Muscle layer of duodenum (tissue), 2 donors: ENCODE data around the gene URB1.
"Not testable (repeated sequence)": the region's sequence is repeated elsewhere in the genome, so short reads cannot be mapped to it uniquely, and the experiment has no call there.

Experiments used
- H3K27ac ChIP-seq: one replicate; pipeline ENCODE4 v1.7.0; 2013; ENCODE audit warnings: mild to moderate bottlenecking, low read length
- H3K27me3 ChIP-seq: one replicate; pipeline ENCODE4 v1.7.0; 2013; ENCODE audit warnings: low read depth, mild to moderate bottlenecking, control low read depth, low read length
- H3K36me3 ChIP-seq, 2 donors: one replicate each; pipeline ENCODE4 v1.7.0; 2013; ENCODE audit warnings: low read length in 2 of 2, control low read depth in 1 of 2, mild to moderate bottlenecking in 1 of 2; ENCODE audit not compliant: insufficient read depth in 2 of 2, control insufficient read depth in 1 of 2
- H3K4me1 ChIP-seq, 2 donors: one replicate each; pipeline ENCODE4 v1.7.0; 2013; ENCODE audit warnings: low read length in 2 of 2, mild to moderate bottlenecking in 2 of 2, control low read depth in 1 of 2, moderate library complexity in 1 of 2; ENCODE audit not compliant: insufficient read depth in 2 of 2, control insufficient read depth in 1 of 2
- H3K4me3 ChIP-seq, 2 donors: one replicate each; pipeline ENCODE4 v1.7.0; 2013; ENCODE audit warnings: low read length in 2 of 2, low read depth in 1 of 2, mild to moderate bottlenecking in 1 of 2
- H3K9me3 ChIP-seq, 2 donors: one replicate each; pipeline ENCODE4 v1.7.0; 2013; ENCODE audit warnings: low read length in 2 of 2, control low read depth in 1 of 2, mild to moderate bottlenecking in 1 of 2; ENCODE audit not compliant: control insufficient read depth in 1 of 2
- donor health status: healthy.

The URB1 gene

DNA sequence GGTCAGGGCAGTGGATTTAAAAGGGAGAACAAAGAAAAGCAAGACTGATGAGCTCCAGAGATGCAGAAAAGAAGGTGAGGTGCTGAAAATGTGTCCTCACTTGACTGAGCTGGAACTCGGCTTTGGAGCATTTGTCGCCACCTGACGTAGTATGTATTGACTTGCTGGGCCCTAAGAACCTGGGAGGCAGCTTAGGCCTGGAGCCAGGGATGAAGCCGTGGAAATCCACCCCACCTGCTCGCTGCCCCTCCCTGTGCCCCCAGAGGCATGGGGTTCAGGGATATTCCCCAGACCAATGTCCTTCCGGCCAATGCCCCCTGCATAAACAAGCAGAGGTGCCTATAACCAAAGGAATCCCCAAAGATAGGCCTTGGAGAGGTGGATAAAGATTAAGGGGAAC is 79.8 kb downstream of the URB1 start:
- Histone ChIP-seq H3K27ac (no peak overlapping the region), H3K9me3 (no peaks in the 10 kb centered on the region), H3K4me3 (no peak overlapping the region), H3K27me3 (no peaks in the 10 kb centered on the region), H3K36me3 (peaks cover 37 to 49% of the 10 kb centered on the region in 2 donors), H3K4me1 (no peaks in the 10 kb centered on the region)

DNA sequence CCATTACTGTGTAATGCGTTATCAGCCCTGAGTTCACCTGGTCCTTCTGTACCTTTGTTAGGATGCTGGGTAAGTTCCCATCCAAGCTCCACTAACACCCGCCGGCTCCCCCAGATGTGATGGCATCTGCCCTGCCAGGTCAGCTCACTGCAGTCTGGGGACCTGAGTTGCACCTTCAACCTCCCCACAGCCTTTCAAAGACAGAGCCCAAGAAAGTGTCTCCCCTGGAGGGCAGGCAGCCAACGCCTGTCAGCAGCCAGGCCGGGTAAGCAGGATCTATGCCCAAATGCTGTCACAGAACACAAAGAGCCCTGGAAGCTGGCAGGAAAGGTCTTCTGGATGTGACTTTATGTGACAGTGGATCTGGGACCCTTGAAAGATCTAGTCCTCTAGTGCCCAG is 80.5 kb downstream of the URB1 start:
- H3K36me3 ChIP-seq: peaks cover 32 to 43% of the 10 kb centered on the region in 2 donors
- H3K4me1 ChIP-seq: no peaks in the 10 kb centered on the region
- no peaks in the 10 kb centered on the region for H3K27me3 ChIP-seq
- H3K27ac ChIP-seq: no peak overlapping the region
- no peak overlapping the region for H3K4me3 ChIP-seq
- H3K9me3 ChIP-seq: no peaks in the 10 kb centered on the region

GRCh38 chr21:32311621-32312020 is 81.2 kb downstream of the URB1 start:
- no peaks in the 10 kb centered on the region for H3K4me1 ChIP-seq
- no peaks in the 10 kb centered on the region for H3K27me3 ChIP-seq
- no peak overlapping the region for H3K4me3 ChIP-seq
- H3K36me3 ChIP-seq: peaks cover 24 to 36% of the 10 kb centered on the region in 2 donors
- no peak overlapping the region for H3K27ac ChIP-seq
- no peaks in the 10 kb centered on the region for H3K9me3 ChIP-seq

DNA sequence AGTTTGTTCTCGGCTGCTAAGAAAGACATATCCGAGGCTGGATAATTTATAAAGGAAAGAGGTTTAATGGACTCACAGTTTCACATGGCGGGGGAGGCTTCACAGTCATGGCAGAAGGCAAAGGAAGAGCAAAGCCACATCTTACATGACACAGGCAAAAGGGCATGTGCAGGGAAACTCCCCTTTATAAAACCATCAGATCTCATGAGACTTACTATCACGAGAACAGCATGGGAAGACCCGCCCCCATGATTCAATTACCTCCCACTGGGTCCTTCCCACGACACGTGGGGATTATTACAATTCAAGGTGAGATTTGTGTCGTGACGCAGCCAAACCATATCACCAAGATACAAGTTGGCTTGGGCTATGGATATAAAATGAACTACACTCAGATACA is 81.8 kb downstream of the URB1 start:
- not testable (repeated sequence) for H3K27ac ChIP-seq, H3K4me3 ChIP-seq, H3K4me1 ChIP-seq, H3K27me3 ChIP-seq, H3K9me3 ChIP-seq
- H3K36me3 ChIP-seq: peaks cover 18 to 29% of the 10 kb centered on the region in 2 donors

- Histone ChIP-seq H3K27me3 (no peaks in the 10 kb centered on the region), H3K27ac (no peak overlapping the region), H3K4me3 (no peak overlapping the region), H3K36me3 (peaks cover 16 to 21% of the 10 kb centered on the region in 2 donors), H3K4me1 (no peaks in the 10 kb centered on the region), H3K9me3 (no peaks in the 10 kb centered on the region)
These were observed 82.8 kb downstream of the URB1 start for GRCh38 chr21:32309906-32310460.

- no peaks in the 10 kb centered on the region for H3K4me1 ChIP-seq
- no peaks in the 10 kb centered on the region for H3K27me3 ChIP-seq
- peaks cover 10 to 13% of the 10 kb centered on the region in 2 donors for H3K36me3 ChIP-seq
- H3K4me3 ChIP-seq: no peak overlapping the region
- H3K9me3 ChIP-seq: no peaks in the 10 kb centered on the region
- H3K27ac ChIP-seq: no peak overlapping the region
These were observed 84.1 kb downstream of the URB1 start for GRCh38 chr21:32308696-32309095.

- H3K4me3 ChIP-seq: no peak overlapping the region
- no peaks in the 10 kb centered on the region for H3K4me1 ChIP-seq
- no peaks in the 10 kb centered on the region for H3K9me3 ChIP-seq
- H3K36me3 ChIP-seq: peaks cover 10 to 13% of the 10 kb centered on the region in 2 donors
- no peak overlapping the region for H3K27ac ChIP-seq
- no peaks in the 10 kb centered on the region for H3K27me3 ChIP-seq
These were observed 85.1 kb downstream of the URB1 start for GRCh38 chr21:32307706-32308105.

DNA sequence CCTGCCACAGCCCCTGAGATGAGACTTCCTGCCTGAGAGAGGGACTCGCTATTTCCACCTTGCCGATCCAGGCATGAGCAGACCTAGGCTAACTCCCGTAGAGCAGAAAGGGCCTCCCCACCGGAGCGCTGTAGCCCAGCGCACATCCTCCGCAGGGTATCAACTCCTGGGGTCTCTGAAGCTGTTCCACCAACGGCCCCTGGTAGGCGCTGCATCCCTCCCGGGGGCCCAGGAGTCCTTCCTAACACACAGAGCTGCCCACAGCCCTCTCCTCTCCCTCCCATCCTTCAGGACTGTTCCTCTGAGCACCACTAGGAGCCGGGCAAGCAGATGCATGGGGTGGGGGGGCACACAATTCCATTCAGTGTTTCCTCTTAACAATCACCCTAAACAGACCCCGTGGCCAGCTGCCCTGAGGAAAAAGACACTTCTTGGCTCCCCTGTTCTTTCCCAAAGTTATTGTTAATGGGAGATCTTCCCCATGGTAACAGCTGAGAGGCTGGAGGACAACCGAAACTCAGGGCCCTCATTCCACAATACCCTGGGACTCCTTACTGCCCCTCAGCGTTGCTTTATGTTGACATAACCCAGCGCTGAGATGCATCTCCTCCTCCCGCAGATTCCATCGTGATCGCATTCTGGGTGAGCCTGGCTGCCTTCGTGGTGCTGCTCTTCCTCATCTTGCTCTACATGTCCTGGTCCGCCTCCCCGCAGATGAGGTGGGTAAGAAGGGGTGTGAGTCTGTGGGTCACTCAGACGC is 86.6 kb downstream of the URB1 start:
- H3K27ac ChIP-seq: no peak overlapping the region
- no peak overlapping the region for H3K4me3 ChIP-seq
- no peaks in the 10 kb centered on the region for H3K4me1 ChIP-seq
- no peaks in the 10 kb centered on the region for H3K27me3 ChIP-seq
- peaks cover 4 to 8% of the 10 kb centered on the region in 2 donors for H3K36me3 ChIP-seq
- no peaks in the 10 kb centered on the region for H3K9me3 ChIP-seq

- Histone ChIP-seq H3K4me1 (no peaks in the 10 kb centered on the region), H3K4me3 (no peak overlapping the region), H3K36me3 (peaks cover 0 to 7% of the 10 kb centered on the region in 2 donors), H3K27ac (no peak overlapping the region), H3K27me3 (no peaks in the 10 kb centered on the region), H3K9me3 (no peaks in the 10 kb centered on the region)
These were observed 87.8 kb downstream of the URB1 start for GRCh38 chr21:32304998-32305397.

- Histone ChIP-seq H3K4me1 (no peaks in the 10 kb centered on the region), H3K9me3 (no peaks in the 10 kb centered on the region), H3K27me3 (no peaks in the 10 kb centered on the region), H3K27ac (no peak overlapping the region), H3K36me3 (peaks cover 0 to 3% of the 10 kb centered on the region in 2 donors), H3K4me3 (no peak overlapping the region)
These were observed 89.4 kb downstream of the URB1 start for GRCh38 chr21:32303385-32303784.

DNA sequence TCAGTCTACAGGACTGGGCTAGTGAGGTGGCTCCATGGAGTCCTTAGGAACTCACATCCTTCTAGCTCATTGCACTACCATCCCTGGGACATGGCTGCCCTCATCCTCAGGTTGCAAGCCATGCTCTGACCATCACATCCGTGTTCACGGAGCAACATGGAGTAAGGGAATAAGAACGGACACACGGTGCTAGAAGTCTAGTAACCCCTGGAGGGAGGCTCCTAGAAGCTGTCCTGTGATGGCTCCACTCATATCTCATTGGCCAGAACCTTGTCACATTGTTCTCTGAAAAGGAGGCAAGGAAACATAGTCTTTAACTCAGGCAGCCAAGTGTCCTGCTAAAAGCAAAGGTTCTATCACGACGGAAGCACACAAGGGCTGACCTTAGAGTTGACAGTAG is 90.3 kb downstream of the URB1 start:
- H3K4me3 ChIP-seq: no peak overlapping the region
- H3K4me1 ChIP-seq: no peaks in the 10 kb centered on the region
- no peaks in the 10 kb centered on the region for H3K36me3 ChIP-seq
- H3K9me3 ChIP-seq: no peaks in the 10 kb centered on the region
- H3K27ac ChIP-seq: no peak overlapping the region
- H3K27me3 ChIP-seq: no peaks in the 10 kb centered on the region

GRCh38 chr21:32301596-32301995 is 91.2 kb downstream of the URB1 start:
- H3K36me3 ChIP-seq: no peaks in the 10 kb centered on the region
- H3K27me3 ChIP-seq: no peaks in the 10 kb centered on the region
- no peak overlapping the region for H3K27ac ChIP-seq
- H3K9me3 ChIP-seq: no peaks in the 10 kb centered on the region
- no peaks in the 10 kb centered on the region for H3K4me1 ChIP-seq
- no peak overlapping the region for H3K4me3 ChIP-seq
